UCSD-AML1 (cell line): ENCODE measurements around the gene KXD1.
"Not testable (repeated sequence)": the region's sequence is repeated elsewhere in the genome, so short reads cannot be mapped to it uniquely, and the experiment has no call there.

Source experiments
- DNase-seq: peaks from one replicate; lab custom pipeline; 2025; ENCODE audit not compliant: unreplicated experiment; lab: John Stamatoyannopoulos, UW

KXD1 gene

GRCh38 chr19:18533058-18533457 is 24.6 kb upstream of the KXD1 start:
- no peak for DNase-seq

GRCh38 chr19:18536475-18536874 is 21.2 kb upstream of the KXD1 start:
- no peak for DNase-seq

GRCh38 chr19:18537431-18537830 is 20.2 kb upstream of the KXD1 start:
- DNase-seq, result no peak

GRCh38 chr19:18538115-18538514 is 19.6 kb upstream of the KXD1 start:
- no peak for DNase-seq

GRCh38 chr19:18539372-18539771 is 18.3 kb upstream of the KXD1 start:
- DNase-seq, result no peak

GRCh38 chr19:18540200-18540599 is 17.5 kb upstream of the KXD1 start:
- not testable (repeated sequence) for DNase-seq

- no peak for DNase-seq
Observed at GRCh38 chr19:18541258-18541991, 16.2 kb upstream of the KXD1 start.

- DNase-seq, result peak; percentile 34
Observed at GRCh38 chr19:18541992-18542940, 15.4 kb upstream of the KXD1 start.

- peak; percentile 93 for DNase-seq
Observed at GRCh38 chr19:18542941-18543813, 14.5 kb upstream of the KXD1 start, which contains the start of gene FKBP8. Gene FKBP8, minus strand, starts transcription at chr19:18543573. Its CDS starts 1,603 bp downstream, at chr19:18541970.

GRCh38 chr19:18543814-18544475 is 13.7 kb upstream of the KXD1 start:
- DNase-seq, result peak; percentile 80

- no peak for DNase-seq
Observed at GRCh38 chr19:18551631-18552030, 6.0 kb upstream of the KXD1 start.

- DNase-seq, result no peak
Observed at GRCh38 chr19:18558202-18558555, 509 bp downstream of the KXD1 start.

- DNase-seq, result no peak
Observed at GRCh38 chr19:18558604-18559003, 934 bp downstream of the KXD1 start.

GRCh38 chr19:18559685-18560084 is 2.0 kb downstream of the KXD1 start:
- no peak for DNase-seq

- no peak for DNase-seq
Observed at GRCh38 chr19:18562086-18562485, 4.4 kb downstream of the KXD1 start.

- no peak for DNase-seq
Observed at GRCh38 chr19:18566953-18567352, 9.3 kb downstream of the KXD1 start.

GRCh38 chr19:18568367-18568766 is 10.7 kb downstream of the KXD1 start:
- no peak for DNase-seq

GRCh38 chr19:18571564-18572344 is 14.1 kb downstream of the KXD1 start, which contains the start of gene UBA52:
Gene UBA52, plus strand, starts transcription at chr19:18571857. Its CDS starts 1,444 bp downstream, at chr19:18573301.
- DNase-seq, result peak; percentile 98

- DNase-seq, result no peak
Observed at GRCh38 chr19:18574691-18575291, 17.1 kb downstream of the KXD1 start.
